K562 (cell line): ENCODE measurements around the gene LDB1. TPM values are rescaled to one million over a fixed set of nuclear protein-coding genes. Genes with fewer than 3 reads are reported as not detected.
A peak's percentile ranks its signal among the peaks of the same experiment; 100 is the strongest.

ENCODE experiments used
- CAMTA2 ChIP-seq: fragments of 250-450 bp; sonication (Bioruptor Pico); conservative IDR thresholded peaks from 2 replicates; pipeline ENCODE4 v1.5.1; 2022
- CREB3L1 ChIP-seq: fragments of 450-650 bp; IDR thresholded peaks from 2 replicates; pipeline ENCODE4 v1.6.1; 2014; ENCODE audit warnings: low read depth, mild to moderate bottlenecking, moderate library complexity, borderline replicate concordance
- DIDO1 ChIP-seq: fragments of 450-650 bp; IDR thresholded peaks from 2 replicates; pipeline ENCODE4 v1.6.1; 2016; ENCODE audit warnings: low read depth, missing biosample characterization, missing genetic modification characterization
- DPF2 ChIP-seq: fragments of 450-650 bp; IDR thresholded peaks from 2 replicates; pipeline ENCODE4 v1.6.1; 2016
- FOXK2 ChIP-seq, 2 experiments: fragments of 450-650 bp; IDR thresholded peaks in 1 of 2; conservative IDR thresholded peaks in 1 of 2; 2 replicates each; pipeline ENCODE4 v1.6.1; 2016; ENCODE audit warnings: low read depth in 2 of 2, mild to moderate bottlenecking in 1 of 2
- FOXP4 ChIP-seq: sonication (generic); formaldehyde crosslinking; IDR thresholded peaks from 2 replicates; pipeline ENCODE4 v1.8.0; 2022; ENCODE audit warnings: mild to moderate bottlenecking, missing genetic modification reagents, borderline replicate concordance
- MTA3 ChIP-seq: fragments of 450-650 bp; formaldehyde crosslinking; IDR thresholded peaks from 2 replicates; pipeline ENCODE4 v1.6.1; 2017; ENCODE audit warnings: mild to moderate bottlenecking, borderline replicate concordance
- NCOA4 ChIP-seq: fragments of 450-650 bp; IDR thresholded peaks from 2 replicates; pipeline ENCODE4 v1.6.1; 2018; ENCODE audit warnings: mild to moderate bottlenecking; ENCODE audit not compliant: partially characterized antibody
- RBFOX2 ChIP-seq: fragments of 200-400 bp; formaldehyde crosslinking; IDR thresholded peaks from 2 replicates; pipeline ENCODE4 v1.6.1; 2017; ENCODE audit warnings: low read depth, mild to moderate bottlenecking, low read length, moderate library complexity
- SPI1 ChIP-seq: IDR thresholded peaks from 2 replicates; pipeline ENCODE4 v1.6.1; 2011; ENCODE audit warnings: low read depth, low read length, control low read depth, borderline replicate concordance
- TAF1 ChIP-seq: IDR thresholded peaks from 2 replicates; pipeline ENCODE4 v1.6.1; 2011; ENCODE audit warnings: mild to moderate bottlenecking, low read length, moderate library complexity; ENCODE audit not compliant: insufficient read depth, control insufficient read depth, severe bottlenecking; ENCODE audit errors: extremely low read depth
- TAF15 ChIP-seq: fragments of 200-400 bp; formaldehyde crosslinking; IDR thresholded peaks from 2 replicates; pipeline ENCODE4 v1.6.1; 2017; ENCODE audit warnings: mild to moderate bottlenecking, low read depth, low read length, moderate library complexity
- TOE1 ChIP-seq, 2 experiments: fragments of 450-650 bp in 1 of 2; sonication (generic) in 1 of 2; formaldehyde crosslinking in 1 of 2; IDR thresholded peaks; 2 replicates each; pipeline versions ENCODE4 v1.7.1 to v1.8.0; 2016 to 2022; ENCODE audit warnings: borderline replicate concordance in 2 of 2, mild to moderate bottlenecking in 2 of 2, antibody characterized with exemption in 1 of 2, inconsistent platforms in 1 of 2, low read depth in 1 of 2, missing genetic modification reagents in 1 of 2, moderate library complexity in 1 of 2
- ZNF124 ChIP-seq: sonication (generic); formaldehyde crosslinking; IDR thresholded peaks from 2 replicates; pipeline ENCODE4 v1.8.1; 2022; ENCODE audit warnings: missing genetic modification reagents
- ZNF384 ChIP-seq: IDR thresholded peaks from 2 replicates; pipeline ENCODE4 v1.6.1; 2012; ENCODE audit warnings: low read depth, low read length, improper control_type of control experiment
- polyA plus RNA-seq, 8 experiments: library from polyadenylated mRNA; depleted of rRNA in 4 of 8; stranded (reverse) in 5 of 8; unstranded in 3 of 8; fragments of >200 nt; fragmentation: Nextera tagmentation in 2 of 8; fragmentation: Illumina TruSeq in 1 of 8; extraction: Ambion mirVana in 2 of 8; extraction: Trizol in 1 of 8; gene quantifications; 2 replicates each; pipeline versions ENCODE4 v1.2.1 to v1.2.3, GENCODE V29; 2011 to 2014; ENCODE audit warnings: inconsistent platforms in 1 of 8, missing spikeins in 1 of 8
- total RNA-seq, 7 experiments: library from RNA; depleted of rRNA in 6 of 7; stranded (reverse); fragments of >200 nt in 6 of 7; fragmentation: Illumina TruSeq in 2 of 7; extraction: Trizol in 2 of 7; gene quantifications; 2 replicates each; pipeline versions ENCODE4 v1.2.1 to v1.2.3, GENCODE V29; 2011 to 2021; ENCODE audit warnings: low replicate concordance in 1 of 7
- TF ChIP-seq, protein P1 (sequence below): fragments of 450-650 bp; IDR thresholded peaks from 2 replicates; pipeline ENCODE4 v1.6.1; 2016; ENCODE audit warnings: borderline replicate concordance
- TF ChIP-seq, protein P2 (sequence below): fragments of 250-450 bp; sonication (Bioruptor Pico); IDR thresholded peaks from 2 replicates; pipeline ENCODE4 v1.4.0; 2020
- TF ChIP-seq, protein P3 (sequence below): fragments of 250-450 bp; sonication (Bioruptor Pico); IDR thresholded peaks from 2 replicates; pipeline ENCODE4 v1.4.0; 2020; ENCODE audit warnings: mild to moderate bottlenecking, moderate library complexity

LDB1 gene
- total and polyA plus RNA-seq, 9 of the 15 experiments (the other 6 are each of a cell fraction or from before 2014, with no cell fraction given), result 1.9 to 137 (median 105) TPM

DNA sequence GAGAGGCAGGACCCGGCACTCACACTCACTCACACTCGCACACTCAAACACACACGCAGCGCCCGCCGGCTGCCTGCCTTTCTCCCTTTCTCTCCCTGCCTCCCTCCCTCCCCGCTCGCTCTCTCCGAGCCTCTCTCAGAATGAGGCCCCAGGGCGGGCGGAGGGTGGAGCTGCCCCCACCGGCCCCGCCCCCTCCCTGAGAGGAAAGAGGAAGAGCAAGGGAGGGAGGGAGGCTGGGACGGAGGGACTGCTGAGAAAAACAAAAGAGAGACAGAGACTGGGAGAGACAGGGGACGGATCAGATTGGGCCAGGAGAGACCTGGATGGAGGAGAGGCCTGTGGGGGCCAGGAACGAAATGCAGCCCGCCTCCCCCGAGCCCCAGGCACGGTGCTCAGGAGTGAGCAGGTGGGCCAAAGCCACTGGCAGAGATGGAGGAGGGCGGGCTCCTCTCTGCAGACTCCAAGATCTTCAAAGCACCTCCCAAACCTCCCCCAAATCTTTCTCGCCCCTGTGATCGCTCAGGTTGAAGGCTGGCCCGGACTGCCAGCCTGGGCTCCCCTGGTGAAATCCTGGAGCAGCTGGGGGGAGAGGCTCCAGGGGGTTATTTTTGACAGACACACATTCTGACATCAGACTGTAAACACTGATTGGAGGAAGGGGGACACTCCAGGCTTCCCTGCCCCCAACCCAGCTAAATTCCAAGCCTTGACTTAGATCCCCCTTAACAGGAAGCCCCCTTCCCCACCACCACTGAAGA lies 5.1 kb downstream of the LDB1 start (continued):
- TF ChIP-seq, protein P1, sequence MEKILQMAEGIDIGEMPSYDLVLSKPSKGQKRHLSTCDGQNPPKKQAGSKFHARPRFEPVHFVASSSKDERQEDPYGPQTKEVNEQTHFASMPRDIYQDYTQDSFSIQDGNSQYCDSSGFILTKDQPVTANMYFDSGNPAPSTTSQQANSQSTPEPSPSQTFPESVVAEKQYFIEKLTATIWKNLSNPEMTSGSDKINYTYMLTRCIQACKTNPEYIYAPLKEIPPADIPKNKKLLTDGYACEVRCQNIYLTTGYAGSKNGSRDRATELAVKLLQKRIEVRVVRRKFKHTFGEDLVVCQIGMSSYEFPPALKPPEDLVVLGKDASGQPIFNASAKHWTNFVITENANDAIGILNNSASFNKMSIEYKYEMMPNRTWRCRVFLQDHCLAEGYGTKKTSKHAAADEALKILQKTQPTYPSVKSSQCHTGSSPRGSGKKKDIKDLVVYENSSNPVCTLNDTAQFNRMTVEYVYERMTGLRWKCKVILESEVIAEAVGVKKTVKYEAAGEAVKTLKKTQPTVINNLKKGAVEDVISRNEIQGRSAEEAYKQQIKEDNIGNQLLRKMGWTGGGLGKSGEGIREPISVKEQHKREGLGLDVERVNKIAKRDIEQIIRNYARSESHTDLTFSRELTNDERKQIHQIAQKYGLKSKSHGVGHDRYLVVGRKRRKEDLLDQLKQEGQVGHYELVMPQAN, result 0 out of 2 replicates have a peak, but pooled peaks have one; percentile 28
- TF ChIP-seq, protein P2, sequence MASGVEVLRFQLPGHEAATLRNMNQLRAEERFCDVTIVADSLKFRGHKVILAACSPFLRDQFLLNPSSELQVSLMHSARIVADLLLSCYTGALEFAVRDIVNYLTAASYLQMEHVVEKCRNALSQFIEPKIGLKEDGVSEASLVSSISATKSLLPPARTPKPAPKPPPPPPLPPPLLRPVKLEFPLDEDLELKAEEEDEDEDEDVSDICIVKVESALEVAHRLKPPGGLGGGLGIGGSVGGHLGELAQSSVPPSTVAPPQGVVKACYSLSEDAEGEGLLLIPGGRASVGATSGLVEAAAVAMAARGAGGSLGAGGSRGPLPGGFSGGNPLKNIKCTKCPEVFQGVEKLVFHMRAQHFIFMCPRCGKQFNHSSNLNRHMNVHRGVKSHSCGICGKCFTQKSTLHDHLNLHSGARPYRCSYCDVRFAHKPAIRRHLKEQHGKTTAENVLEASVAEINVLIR (CRISPR knock-in tag), result no peak
- TF ChIP-seq SPI1 (peak; percentile 95), ZNF384 (no peak), FOXP4 (CRISPR knock-in tag) (no peak), DIDO1 (tag) (no peak), ZNF124 (CRISPR knock-in tag) (no peak), TAF15 (no peak), MTA3 (0 out of 2 replicates have a peak, but pooled peaks have one; percentile 21), TOE1 (IDR thresholded peaks at IDR 0.05; ENCODE audit: borderline replicate concordance) (0 out of 2 replicates have a peak, but pooled peaks have one; percentile 42), TOE1 (CRISPR knock-in tag; IDR thresholded peaks at IDR 0.05; ENCODE audit: borderline replicate concordance, low read depth) (no peak), NCOA4 (no peak), CREB3L1 (no peak), DPF2 (peak; percentile 41; the same call in 1 of the 2 replicates), FOXK2 (conservative IDR thresholded peaks at IDR 0.05 in 1 of 2, IDR thresholded peaks at IDR 0.05 in 1 of 2; ENCODE audit: low read depth in 2 of 2) (no peak), TAF1 (peak; percentile 92), RBFOX2 (peak; percentile 57), CAMTA2 (CRISPR knock-in tag) (no peak)
- TF ChIP-seq, protein P3, sequence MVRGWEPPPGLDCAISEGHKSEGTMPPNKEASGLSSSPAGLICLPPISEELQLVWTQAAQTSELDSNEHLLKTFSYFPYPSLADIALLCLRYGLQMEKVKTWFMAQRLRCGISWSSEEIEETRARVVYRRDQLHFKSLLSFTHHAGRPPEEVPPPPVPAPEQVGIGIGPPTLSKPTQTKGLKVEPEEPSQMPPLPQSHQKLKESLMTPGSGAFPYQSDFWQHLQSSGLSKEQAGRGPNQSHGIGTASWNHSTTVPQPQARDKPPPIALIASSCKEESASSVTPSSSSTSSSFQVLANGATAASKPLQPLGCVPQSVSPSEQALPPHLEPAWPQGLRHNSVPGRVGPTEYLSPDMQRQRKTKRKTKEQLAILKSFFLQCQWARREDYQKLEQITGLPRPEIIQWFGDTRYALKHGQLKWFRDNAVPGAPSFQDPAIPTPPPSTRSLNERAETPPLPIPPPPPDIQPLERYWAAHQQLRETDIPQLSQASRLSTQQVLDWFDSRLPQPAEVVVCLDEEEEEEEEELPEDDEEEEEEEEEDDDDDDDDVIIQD (CRISPR knock-in tag), result no peak
